Body of pancreas (tissue), 4 donors: ENCODE results near the gene THTPA. TPM values are rescaled to one million over a fixed set of nuclear protein-coding genes. Genes with fewer than 3 reads are reported as not detected.

Experiments used
- ATAC-seq: fragments of 150-250 bp; one replicate; pipeline ENCODE4 v1.9.1; 2016
- DNase-seq, 4 donors: peaks; one replicate each; pipeline ENCODE4 v3.0.0-alpha.2; 2019
- H3K27ac ChIP-seq, 4 donors: fragments of 200-600 bp; sonication (generic); 1 replicate in 3 of 4; 2 replicates in 1 of 4; pipeline versions ENCODE4 v1.5.1 to v1.6.1; 2016 to 2019; ENCODE audit warnings: mild to moderate bottlenecking in 1 of 4, mixed read lengths in 1 of 4, moderate library complexity in 1 of 4
- H3K27me3 ChIP-seq, 2 donors: fragments of 200-600 bp; sonication (generic); one replicate each; pipeline ENCODE4 v1.6.0; 2016; ENCODE audit warnings: mild to moderate bottlenecking in 1 of 2
- H3K36me3 ChIP-seq, 2 donors: fragments of 200-600 bp; sonication (generic); replicated peaks in 1 of 2; 2 replicates each; pipeline ENCODE4 v1.5.1; 2016; ENCODE audit warnings: low read depth in 2 of 2; ENCODE audit not compliant: insufficient read depth in 1 of 2
- H3K4me1 ChIP-seq: fragments of 200-600 bp; sonication (generic); one replicate; pipeline ENCODE4 v1.6.0; 2016
- H3K4me3 ChIP-seq, 2 donors: fragments of 200-600 bp; sonication (generic); 1 replicate in 1 of 2; 2 replicates in 1 of 2; pipeline ENCODE4 v1.5.1; 2016 to 2019
- H3K9me3 ChIP-seq, 3 donors: fragments of 200-600 bp; sonication (generic); 1 replicate in 2 of 3; 2 replicates in 1 of 3; pipeline ENCODE4 v1.5.1; 2016
- POLR2A ChIP-seq, 3 donors: fragments of 450-650 bp; IDR thresholded peaks; one replicate each; pipeline ENCODE4 v1.6.1; 2016; ENCODE audit warnings: antibody characterized with exemption in 3 of 3, mild to moderate bottlenecking in 2 of 3
- WGBS, 2 donors: methylation state at CpG; one replicate each; pipeline ENCODE4 v1.1.5; 2017; 5-methylcytosine and 5-hydroxymethylcytosine counted together
- intact Hi-C: fragments of 100-400 bp; cut with DNase I; formaldehyde crosslinking; loops from one replicate; pipeline ENCODE4 v1.15.1; 2023
- total RNA-seq, 2 donors: library from RNA; depleted of rRNA; stranded (reverse); fragments of >200 nt; gene quantifications; one replicate each; pipeline ENCODE4 v1.1.0, GENCODE V29; 2016
- TF ChIP-seq, protein P1 (sequence below), 7 experiments: fragments of 450-650 bp in 4 of 7; fragments of 200-600 bp in 3 of 7; sonication (generic) in 3 of 7; IDR thresholded peaks; one replicate each; pipeline ENCODE4 v1.5.1; 2016 to 2019; ENCODE audit warnings: antibody characterized with exemption in 7 of 7

Gene THTPA
- total RNA-seq, 2 donors from 2014 or later = 11.7 to 43.2 TPM

- intact Hi-C loops = no loop called here
- no peaks in the 10 kb centered on the region for H3K9me3 ChIP-seq
- no peak overlapping the region for H3K4me3 ChIP-seq
- no peak for DNase-seq
- H3K27ac ChIP-seq = peak overlapping the region in 1 of 4 donors; percentile 65
- peaks cover 16% of the 10 kb centered on the region for H3K4me1 ChIP-seq
- 61 to 73% methylated on average over 12 of the region's 12 CpGs for WGBS, 2 donors
- no peak for ATAC-seq
- TF ChIP-seq POLR2A (IDR thresholded peaks at IDR 0.05) = no peak
- TF ChIP-seq, protein P1, sequence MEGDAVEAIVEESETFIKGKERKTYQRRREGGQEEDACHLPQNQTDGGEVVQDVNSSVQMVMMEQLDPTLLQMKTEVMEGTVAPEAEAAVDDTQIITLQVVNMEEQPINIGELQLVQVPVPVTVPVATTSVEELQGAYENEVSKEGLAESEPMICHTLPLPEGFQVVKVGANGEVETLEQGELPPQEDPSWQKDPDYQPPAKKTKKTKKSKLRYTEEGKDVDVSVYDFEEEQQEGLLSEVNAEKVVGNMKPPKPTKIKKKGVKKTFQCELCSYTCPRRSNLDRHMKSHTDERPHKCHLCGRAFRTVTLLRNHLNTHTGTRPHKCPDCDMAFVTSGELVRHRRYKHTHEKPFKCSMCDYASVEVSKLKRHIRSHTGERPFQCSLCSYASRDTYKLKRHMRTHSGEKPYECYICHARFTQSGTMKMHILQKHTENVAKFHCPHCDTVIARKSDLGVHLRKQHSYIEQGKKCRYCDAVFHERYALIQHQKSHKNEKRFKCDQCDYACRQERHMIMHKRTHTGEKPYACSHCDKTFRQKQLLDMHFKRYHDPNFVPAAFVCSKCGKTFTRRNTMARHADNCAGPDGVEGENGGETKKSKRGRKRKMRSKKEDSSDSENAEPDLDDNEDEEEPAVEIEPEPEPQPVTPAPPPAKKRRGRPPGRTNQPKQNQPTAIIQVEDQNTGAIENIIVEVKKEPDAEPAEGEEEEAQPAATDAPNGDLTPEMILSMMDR (IDR thresholded peaks at IDR 0.05) = no peak
- no peaks in the 10 kb centered on the region for H3K27me3 ChIP-seq
- no peaks in the 10 kb centered on the region for H3K36me3 ChIP-seq
These were observed 5.8 kb upstream of the THTPA start for GRCh38 chr14:23550131-23550811.

- TF ChIP-seq POLR2A (IDR thresholded peaks at IDR 0.05) = no peak
- TF ChIP-seq, protein P1 (IDR thresholded peaks at IDR 0.05) = no peak
- Histone ChIP-seq H3K4me1 (peaks cover 16% of the 10 kb centered on the region), H3K27me3 (no peaks in the 10 kb centered on the region), H3K9me3 (no peaks in the 10 kb centered on the region), H3K36me3 (no peaks in the 10 kb centered on the region), H3K27ac (peak overlapping the region in 3 of 4 donors; percentile 57 to 70 (median 65)), H3K4me3 (peak overlapping the region; percentile 31 to 66)
- intact Hi-C loops = no loop called here
- ATAC-seq (no peak), DNase-seq (peak in 1 of 4 donors; percentile 34)
- WGBS, 2 donors = 1 to 4% methylated on average over 26 to 34 of the region's 37 CpGs
These were observed 5.2 kb upstream of the THTPA start for GRCh38 chr14:23550812-23551265.

DNA sequence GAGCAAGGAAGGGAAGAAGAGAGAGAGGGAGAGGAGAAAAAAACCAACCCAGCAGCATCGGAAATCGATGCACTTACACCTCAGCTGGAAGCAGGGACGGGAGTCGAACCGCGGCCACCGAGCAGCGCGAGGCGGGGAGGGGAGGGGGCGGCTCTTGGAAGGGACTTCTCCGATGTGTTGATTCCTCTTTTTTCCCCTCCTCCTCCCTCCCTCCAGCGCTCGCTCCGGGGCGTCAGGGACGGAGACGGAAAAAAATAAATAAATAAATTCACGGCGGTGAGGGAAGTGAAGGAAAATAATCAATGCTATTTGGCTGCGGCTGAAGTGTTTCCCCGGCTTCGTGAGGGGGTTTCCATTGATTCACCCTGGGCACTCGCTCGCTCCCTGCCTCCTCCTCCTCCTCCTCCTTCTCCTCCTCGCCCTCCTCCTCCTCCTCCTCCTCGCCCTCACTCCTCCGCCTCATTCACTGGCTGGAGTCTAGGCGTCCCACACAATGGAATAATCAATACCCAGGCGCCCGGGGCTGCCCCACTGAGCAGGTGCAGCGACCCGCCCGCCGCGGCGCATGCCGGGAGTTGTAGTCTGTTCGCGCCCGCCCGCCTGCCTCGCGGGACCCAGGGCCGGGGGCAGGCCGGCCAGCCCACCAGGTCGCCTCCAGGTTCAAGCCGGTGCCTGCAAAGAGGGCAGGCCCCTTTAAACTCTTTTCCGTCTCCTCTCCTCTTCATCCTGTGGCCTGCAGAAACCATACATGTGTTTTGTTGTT, 4.6 kb upstream of the THTPA start, which contains the start of gene ZFHX2:
TSS of gene ZFHX2 (minus strand) at position 500 of the 763 bp plus-strand sequence. CDS start 16,440 bp downstream, outside the sequence.
- Histone ChIP-seq H3K27ac (peak within 1 kb of the TSS in 3 of 4 donors; percentile 57 to 70 (median 65)), H3K4me3 (peak within 1 kb of the TSS; percentile 31 to 66), H3K36me3 (no peaks in the 10 kb centered on the region), H3K4me1 (peaks cover 19% of the 10 kb centered on the region), H3K27me3 (no peaks in the 10 kb centered on the region), H3K9me3 (no peaks in the 10 kb centered on the region)
- TF ChIP-seq POLR2A (IDR thresholded peaks at IDR 0.05) = peak in 2 of 3 donors; percentile 46 to 58
- TF ChIP-seq, protein P1 (IDR thresholded peaks at IDR 0.05) = no peak
- intact Hi-C loops = no loop called here
- DNase-seq = peak; percentile 87 to 92 (median 89)
- 0% methylated on average over 44 to 49 of the region's 49 CpGs for WGBS, 2 donors
- ATAC-seq = peak; percentile 82

DNA sequence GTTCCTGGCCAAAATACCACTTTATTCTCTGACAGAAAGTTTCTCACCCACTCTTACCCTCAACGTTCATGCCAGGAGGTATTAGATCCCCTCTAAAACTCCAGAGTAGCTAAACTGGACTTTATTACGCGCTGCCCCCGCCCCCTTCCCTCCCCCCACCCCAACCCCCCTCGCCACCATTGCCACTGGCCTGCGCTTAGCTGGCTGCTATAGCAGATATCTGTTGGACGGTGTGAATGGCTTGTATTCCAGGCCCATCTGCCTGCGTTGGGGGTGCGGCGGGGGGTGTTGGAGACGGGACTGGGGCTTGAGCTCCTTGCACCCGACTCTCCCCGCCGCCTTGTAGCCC, 564 bp upstream of the THTPA start:
- no peaks in the 10 kb centered on the region for H3K27me3 ChIP-seq
- WGBS, 2 donors = 2 to 4% methylated on average over 7 to 14 of the region's 14 CpGs
- no peak for DNase-seq
- H3K4me3 ChIP-seq = peak overlapping the region in 1 of 2 donors; percentile 59
- intact Hi-C loops = loop anchor here (5.0 kb wide), 1 partner anchor 83 kb away; no protein-coding TSS in a partner anchor
- no peak for ATAC-seq
- peaks cover 0 to 3% of the 10 kb centered on the region in 2 donors for H3K36me3 ChIP-seq
- peak overlapping the region; percentile 89 to 98 (median 94) for H3K27ac ChIP-seq
- H3K4me1 ChIP-seq = peaks cover 32% of the 10 kb centered on the region
- H3K9me3 ChIP-seq = no peaks in the 10 kb centered on the region
- TF ChIP-seq POLR2A (IDR thresholded peaks at IDR 0.05) = no peak
- TF ChIP-seq, protein P1 (IDR thresholded peaks at IDR 0.05) = no peak
